ENCODE data around the gene CIPC.
A peak's percentile ranks its signal among the peaks of the same experiment; 100 is the strongest.

Gene CIPC

GRCh38 chr14:77055981-77056380 is 42.1 kb upstream of the CIPC start:
- TF ChIP-seq, protein P1, sequence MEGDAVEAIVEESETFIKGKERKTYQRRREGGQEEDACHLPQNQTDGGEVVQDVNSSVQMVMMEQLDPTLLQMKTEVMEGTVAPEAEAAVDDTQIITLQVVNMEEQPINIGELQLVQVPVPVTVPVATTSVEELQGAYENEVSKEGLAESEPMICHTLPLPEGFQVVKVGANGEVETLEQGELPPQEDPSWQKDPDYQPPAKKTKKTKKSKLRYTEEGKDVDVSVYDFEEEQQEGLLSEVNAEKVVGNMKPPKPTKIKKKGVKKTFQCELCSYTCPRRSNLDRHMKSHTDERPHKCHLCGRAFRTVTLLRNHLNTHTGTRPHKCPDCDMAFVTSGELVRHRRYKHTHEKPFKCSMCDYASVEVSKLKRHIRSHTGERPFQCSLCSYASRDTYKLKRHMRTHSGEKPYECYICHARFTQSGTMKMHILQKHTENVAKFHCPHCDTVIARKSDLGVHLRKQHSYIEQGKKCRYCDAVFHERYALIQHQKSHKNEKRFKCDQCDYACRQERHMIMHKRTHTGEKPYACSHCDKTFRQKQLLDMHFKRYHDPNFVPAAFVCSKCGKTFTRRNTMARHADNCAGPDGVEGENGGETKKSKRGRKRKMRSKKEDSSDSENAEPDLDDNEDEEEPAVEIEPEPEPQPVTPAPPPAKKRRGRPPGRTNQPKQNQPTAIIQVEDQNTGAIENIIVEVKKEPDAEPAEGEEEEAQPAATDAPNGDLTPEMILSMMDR (IDR thresholded peaks at IDR 0.05; ENCODE audit: control extremely low read depth, extremely low read depth, low read depth, missing control alignments): no peak
- no peak for DNase-seq (ENCODE audit: extremely low spot score)
- ChIA-PET POLR2A (no interaction called here), CTCF (interaction anchor here (1.1 to 13.5 kb wide), 5 partner anchors 13 to 181 kb away, joined by 3 to 247 read pairs (median 67); no protein-coding TSS in a partner anchor)

DNA sequence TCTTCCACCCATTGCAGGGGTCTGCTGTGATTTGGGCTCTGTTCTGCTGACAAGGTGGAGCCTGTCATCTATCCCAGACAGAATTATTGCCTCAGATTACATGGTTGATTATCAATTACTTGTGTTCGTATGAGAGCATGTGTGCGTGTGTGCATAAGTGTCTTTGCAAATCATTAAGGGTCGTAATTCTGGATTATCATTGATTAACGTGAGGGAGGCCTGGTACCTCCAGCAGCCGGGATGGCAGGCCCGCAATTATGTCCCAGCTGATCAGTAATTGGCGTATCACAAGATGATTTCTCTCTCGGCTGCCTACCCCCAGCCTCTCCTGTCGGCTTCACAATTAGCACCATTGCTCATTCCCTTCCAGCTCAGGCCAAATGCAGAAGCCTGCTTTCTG is 39.9 kb upstream of the CIPC start:
- ChIA-PET POLR2A (no interaction called here), CTCF (interaction anchor here (0.9 to 4.2 kb wide), 7 partner anchors 9 to 185 kb away, joined by 3 to 35 read pairs (median 5); no protein-coding TSS in a partner anchor)
- TF ChIP-seq, protein P1 (IDR thresholded peaks at IDR 0.05; ENCODE audit: control extremely low read depth, extremely low read depth, low read depth, missing control alignments): no peak
- DNase-seq (ENCODE audit: extremely low spot score): no peak

- CTCF ChIA-PET: interaction anchor here (0.9 to 4.2 kb wide), 8 partner anchors 9 to 186 kb away, joined by 3 to 35 read pairs (median 4); no protein-coding TSS in a partner anchor
- POLR2A ChIA-PET: no interaction called here
- TF ChIP-seq, protein P1 (IDR thresholded peaks at IDR 0.05; ENCODE audit: control extremely low read depth, extremely low read depth, low read depth, missing control alignments): no peak
- DNase-seq (ENCODE audit: extremely low spot score): no peak
Measured at GRCh38 chr14:77058785-77059184, 39.3 kb upstream of the CIPC start.

GRCh38 chr14:77059276-77059915 is 38.7 kb upstream of the CIPC start:
- TF ChIP-seq, protein P1 (IDR thresholded peaks at IDR 0.05; ENCODE audit: control extremely low read depth, extremely low read depth, low read depth, missing control alignments): peak; percentile 13
- CTCF ChIA-PET: interaction anchor here (0.9 to 4.2 kb wide), 11 partner anchors 10 to 186 kb away, joined by 3 to 35 read pairs (median 5); no protein-coding TSS in a partner anchor
- POLR2A ChIA-PET: no interaction called here
- DNase-seq (ENCODE audit: extremely low spot score): no peak

DNA sequence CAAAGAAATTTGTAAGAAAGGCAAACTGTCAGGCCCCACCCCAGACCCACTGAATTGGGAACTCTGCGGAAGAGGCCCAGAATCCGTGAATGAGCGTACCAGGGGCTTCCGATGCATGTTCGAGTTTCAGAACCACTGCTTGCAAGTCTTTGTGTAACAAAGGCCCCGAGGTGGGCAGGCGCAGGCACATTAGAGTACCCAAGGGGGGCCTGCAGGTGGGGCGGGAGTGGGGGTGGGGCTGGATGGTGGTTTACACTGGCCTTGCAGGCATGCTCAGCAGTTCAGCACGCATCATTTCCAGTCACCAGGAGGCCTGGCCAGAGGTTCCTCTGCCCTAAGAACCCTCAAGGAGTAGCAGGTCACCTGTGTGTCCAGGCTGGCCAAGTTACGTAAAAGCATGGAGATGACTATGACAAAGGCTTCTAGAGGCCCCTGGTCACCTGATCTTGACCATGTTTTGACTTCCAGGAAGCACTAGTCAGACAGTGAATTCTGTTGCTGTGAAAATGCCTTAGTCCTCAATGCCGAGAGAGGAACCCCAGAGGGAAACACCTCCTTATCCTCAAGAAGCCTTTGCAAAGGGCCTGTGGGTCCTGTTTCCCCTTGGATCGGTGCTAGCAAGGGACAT is 36.3 kb upstream of the CIPC start:
- CTCF ChIA-PET: interaction anchor here (3.5 to 22.5 kb wide), 5 partner anchors 8 to 188 kb away, joined by 31 to 586 read pairs (median 53); no protein-coding TSS in a partner anchor

GRCh38 chr14:77062261-77062660 is 35.8 kb upstream of the CIPC start:
- POLR2A ChIA-PET: no interaction called here
- TF ChIP-seq, protein P1 (IDR thresholded peaks at IDR 0.05; ENCODE audit: control extremely low read depth, extremely low read depth, low read depth, missing control alignments): no peak
- DNase-seq (ENCODE audit: extremely low spot score): no peak
- CTCF ChIA-PET: interaction anchor here (0.9 to 22.5 kb wide), 4 partner anchors 9 to 188 kb away, joined by 3 to 586 read pairs (median 226); no protein-coding TSS in a partner anchor

More for the DNA sequence above, 36.3 kb upstream of the CIPC start:
- TF ChIP-seq, protein P1 (IDR thresholded peaks at IDR 0.05; ENCODE audit: control extremely low read depth, extremely low read depth, low read depth, missing control alignments): no peak
- POLR2A ChIA-PET: no interaction called here
- DNase-seq (ENCODE audit: extremely low spot score): no peak

Data from GM10248 (cell line).